Effector memory CD4-positive, alpha-beta T cell (primary cell): ENCODE measurements around the gene ZNF581.

ENCODE experiments used
- DNase-seq, 3 donors: peaks; one replicate each; pipeline ENCODE4 v3.0.0-alpha.2; 2020
- H3K27ac ChIP-seq: 2 replicates; pipeline ENCODE4 v1.7.0; 2013; ENCODE audit warnings: mild to moderate bottlenecking, low read length, moderate library complexity; ENCODE audit not compliant: insufficient read depth, poor library complexity, severe bottlenecking
- H3K27me3 ChIP-seq: replicated peaks from 2 replicates; pipeline ENCODE4 v1.7.0; 2013; ENCODE audit warnings: mild to moderate bottlenecking, low read length; ENCODE audit not compliant: insufficient read depth, control insufficient read depth, poor library complexity, severe bottlenecking
- H3K36me3 ChIP-seq: 2 replicates; pipeline ENCODE4 v1.7.0; 2013; ENCODE audit warnings: mild to moderate bottlenecking, low read length, moderate library complexity; ENCODE audit not compliant: control insufficient read depth, insufficient read depth
- H3K4me1 ChIP-seq: 2 replicates; pipeline ENCODE4 v1.7.0; 2013; ENCODE audit warnings: low read length, mild to moderate bottlenecking; ENCODE audit not compliant: control insufficient read depth, insufficient read depth, poor library complexity, severe bottlenecking
- H3K4me3 ChIP-seq: 2 replicates; pipeline ENCODE4 v1.7.0; 2013; ENCODE audit warnings: low read length, low read depth, mild to moderate bottlenecking; ENCODE audit not compliant: insufficient read depth, poor library complexity, severe bottlenecking
- H3K9me3 ChIP-seq: 2 replicates; pipeline ENCODE4 v1.7.0; 2013; ENCODE audit warnings: mild to moderate bottlenecking, low read length, moderate library complexity; ENCODE audit not compliant: control insufficient read depth

ZNF581 gene

DNA sequence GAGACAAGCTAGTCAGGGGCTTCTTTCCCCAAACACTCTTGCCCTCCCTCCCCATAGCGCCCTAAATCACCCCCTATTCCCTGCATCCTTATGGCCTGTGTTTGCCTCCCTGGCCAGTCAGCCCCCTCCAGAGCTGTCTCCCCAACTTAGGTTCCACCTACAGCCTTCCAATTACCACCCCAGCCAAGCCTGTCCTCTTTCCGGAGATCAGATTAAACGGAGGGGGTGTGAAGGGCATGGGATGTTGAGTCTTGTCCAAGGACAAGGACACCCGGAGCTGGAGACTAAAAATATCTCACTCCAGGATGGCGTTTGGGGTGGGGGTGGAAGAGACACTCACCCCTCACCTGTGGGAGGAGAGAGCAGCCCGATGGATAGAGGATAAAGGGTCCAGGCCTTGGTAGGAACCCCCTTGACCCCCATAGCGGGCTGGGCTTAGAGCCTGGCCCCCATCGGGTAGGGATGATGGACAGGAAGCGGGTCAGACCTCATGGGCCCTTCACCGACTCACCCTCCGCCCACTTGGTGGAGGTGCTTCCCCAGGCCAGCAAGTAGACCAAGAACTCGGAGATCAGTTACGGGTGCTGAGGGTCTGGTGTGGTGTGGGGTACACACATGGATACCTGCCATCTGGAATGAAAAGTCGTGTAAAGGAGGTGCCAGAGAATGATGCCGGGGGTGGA lies 32.0 kb upstream of the ZNF581 start:
- no peaks in the 10 kb centered on the region for H3K27me3 ChIP-seq
- no peak overlapping the region for H3K27ac ChIP-seq
- no peak for DNase-seq
- H3K4me1 ChIP-seq, result peaks cover 4% of the 10 kb centered on the region
- H3K4me3 ChIP-seq, result no peak overlapping the region
- no peaks in the 10 kb centered on the region for H3K9me3 ChIP-seq
- peaks cover 20% of the 10 kb centered on the region for H3K36me3 ChIP-seq

DNA sequence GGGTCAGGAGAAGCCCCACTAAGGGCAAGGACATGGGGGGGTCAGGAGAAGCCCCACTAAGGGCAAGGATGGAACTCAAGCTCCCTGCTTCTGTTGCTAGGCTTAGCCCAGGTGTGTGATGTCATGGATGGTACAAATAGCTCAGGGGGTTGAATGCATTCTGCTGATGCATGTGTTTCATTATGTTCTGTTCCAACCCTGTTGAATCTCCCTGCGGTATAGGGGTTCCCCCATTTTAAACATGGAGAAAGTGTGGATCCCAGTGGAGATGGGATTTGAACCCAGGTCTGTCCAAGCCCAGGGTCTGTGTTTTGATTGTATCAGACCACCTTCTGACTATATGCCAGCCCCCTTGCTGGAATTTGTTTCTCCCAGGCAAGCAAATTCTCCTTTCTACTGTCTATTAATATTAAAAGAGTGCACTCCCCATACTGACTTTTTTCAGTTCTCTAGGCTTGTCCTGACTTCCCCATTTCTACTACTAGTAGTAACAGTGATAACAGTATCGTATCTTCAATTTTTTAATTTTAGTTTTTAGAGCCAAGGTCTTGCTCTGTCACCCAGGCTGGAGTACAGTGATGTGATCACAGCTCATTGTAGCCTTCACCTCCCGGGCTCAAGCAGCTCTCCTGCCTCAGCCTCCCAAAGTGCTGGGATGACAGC lies 31.3 kb upstream of the ZNF581 start:
- Histone ChIP-seq H3K4me3 (no peak overlapping the region), H3K4me1 (no peaks in the 10 kb centered on the region), H3K36me3 (peaks cover 25% of the 10 kb centered on the region), H3K27ac (no peak overlapping the region), H3K9me3 (no peaks in the 10 kb centered on the region), H3K27me3 (no peaks in the 10 kb centered on the region)
- no peak for DNase-seq

DNA sequence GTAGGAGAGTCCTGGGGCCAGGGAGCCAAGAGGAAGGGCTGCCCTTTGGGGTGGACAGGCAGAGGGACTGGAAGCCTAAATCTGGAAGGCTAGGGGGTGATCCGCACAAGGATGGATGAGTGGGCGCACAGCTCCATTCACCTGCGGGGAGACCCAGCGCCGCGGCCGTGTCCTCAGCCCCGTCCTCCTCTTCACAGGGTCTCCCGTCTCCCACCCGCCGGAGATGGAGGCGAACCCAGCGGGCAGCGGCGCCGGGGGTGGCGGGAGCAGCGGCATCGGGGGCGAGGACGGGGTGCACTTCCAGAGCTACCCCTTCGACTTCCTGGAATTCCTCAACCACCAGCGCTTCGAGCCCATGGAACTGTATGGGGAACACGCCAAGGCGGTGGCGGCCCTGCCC lies 30.1 kb upstream of the ZNF581 start:
- Histone ChIP-seq H3K27me3 (no peaks in the 10 kb centered on the region), H3K4me1 (no peaks in the 10 kb centered on the region), H3K27ac (no peak overlapping the region), H3K36me3 (peaks cover 21% of the 10 kb centered on the region), H3K9me3 (no peaks in the 10 kb centered on the region), H3K4me3 (no peak overlapping the region)
- DNase-seq, result no peak

DNA sequence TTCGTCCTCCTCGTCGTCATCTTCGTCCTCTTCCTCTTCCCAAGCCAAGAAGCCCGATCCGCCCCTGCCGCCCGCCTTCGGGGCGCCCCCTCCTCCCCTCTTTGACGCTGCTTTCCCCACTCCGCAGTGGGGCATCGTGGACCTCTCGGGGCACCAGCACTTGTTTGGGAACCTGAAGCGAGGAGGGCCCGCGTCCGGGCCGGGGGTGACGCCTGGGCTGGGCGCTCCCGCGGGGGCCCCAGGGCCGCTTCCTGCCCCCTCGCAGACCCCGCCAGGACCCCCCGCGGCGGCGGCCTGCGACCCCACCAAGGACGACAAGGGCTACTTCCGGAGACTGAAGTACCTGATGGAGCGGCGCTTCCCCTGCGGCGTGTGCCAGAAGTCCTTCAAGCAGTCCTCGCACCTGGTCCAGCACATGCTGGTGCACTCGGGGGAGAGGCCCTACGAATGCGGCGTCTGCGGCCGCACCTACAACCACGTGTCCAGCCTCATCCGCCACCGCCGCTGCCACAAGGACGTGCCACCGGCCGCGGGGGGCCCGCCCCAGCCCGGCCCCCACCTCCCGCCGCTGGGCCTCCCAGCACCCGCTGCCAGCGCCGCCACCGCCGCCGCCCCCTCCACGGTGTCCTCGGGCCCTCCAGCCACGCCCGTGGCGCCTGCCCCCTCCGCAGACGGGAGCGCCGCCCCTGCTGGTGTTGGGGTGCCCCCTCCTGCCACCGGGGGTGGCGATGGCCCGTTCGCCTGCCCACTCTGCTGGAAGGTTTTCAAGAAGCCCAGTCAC lies 29.3 kb upstream of the ZNF581 start:
- DNase-seq, result no peak
- Histone ChIP-seq H3K9me3 (no peaks in the 10 kb centered on the region), H3K4me1 (no peaks in the 10 kb centered on the region), H3K27ac (no peak overlapping the region), H3K27me3 (no peaks in the 10 kb centered on the region), H3K4me3 (no peak overlapping the region), H3K36me3 (peaks cover 21% of the 10 kb centered on the region)

DNA sequence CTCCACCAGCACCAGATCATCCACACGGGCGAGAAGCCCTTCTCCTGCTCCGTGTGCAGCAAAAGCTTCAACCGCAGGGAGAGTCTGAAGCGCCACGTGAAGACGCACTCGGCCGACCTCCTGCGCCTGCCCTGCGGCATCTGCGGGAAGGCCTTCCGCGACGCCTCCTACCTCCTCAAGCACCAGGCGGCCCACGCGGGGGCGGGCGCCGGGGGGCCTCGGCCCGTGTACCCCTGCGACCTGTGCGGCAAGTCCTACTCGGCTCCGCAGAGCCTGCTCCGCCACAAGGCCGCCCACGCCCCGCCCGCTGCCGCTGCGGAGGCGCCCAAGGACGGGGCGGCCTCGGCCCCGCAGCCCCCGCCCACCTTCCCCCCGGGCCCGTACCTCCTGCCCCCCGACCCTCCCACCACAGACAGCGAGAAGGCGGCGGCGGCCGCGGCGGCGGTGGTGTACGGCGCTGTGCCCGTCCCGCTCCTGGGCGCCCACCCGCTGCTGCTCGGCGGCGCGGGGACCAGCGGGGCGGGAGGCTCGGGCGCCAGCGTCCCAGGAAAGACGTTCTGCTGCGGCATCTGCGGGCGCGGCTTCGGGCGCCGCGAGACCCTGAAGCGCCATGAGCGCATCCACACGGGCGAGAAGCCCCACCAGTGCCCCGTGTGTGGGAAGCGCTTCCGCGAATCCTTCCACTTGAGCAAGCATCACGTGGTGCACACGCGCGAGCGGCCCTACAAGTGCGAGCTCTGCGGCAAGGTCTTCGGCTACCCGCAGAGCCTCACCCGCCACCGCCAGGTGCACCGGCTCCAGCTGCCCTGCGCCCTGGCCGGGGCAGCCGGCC lies 28.5 kb upstream of the ZNF581 start:
- H3K4me1 ChIP-seq, result no peaks in the 10 kb centered on the region
- no peaks in the 10 kb centered on the region for H3K9me3 ChIP-seq
- no peak overlapping the region for H3K4me3 ChIP-seq
- no peak overlapping the region for H3K27ac ChIP-seq
- no peak for DNase-seq
- peaks cover 17% of the 10 kb centered on the region for H3K36me3 ChIP-seq
- no peaks in the 10 kb centered on the region for H3K27me3 ChIP-seq

DNA sequence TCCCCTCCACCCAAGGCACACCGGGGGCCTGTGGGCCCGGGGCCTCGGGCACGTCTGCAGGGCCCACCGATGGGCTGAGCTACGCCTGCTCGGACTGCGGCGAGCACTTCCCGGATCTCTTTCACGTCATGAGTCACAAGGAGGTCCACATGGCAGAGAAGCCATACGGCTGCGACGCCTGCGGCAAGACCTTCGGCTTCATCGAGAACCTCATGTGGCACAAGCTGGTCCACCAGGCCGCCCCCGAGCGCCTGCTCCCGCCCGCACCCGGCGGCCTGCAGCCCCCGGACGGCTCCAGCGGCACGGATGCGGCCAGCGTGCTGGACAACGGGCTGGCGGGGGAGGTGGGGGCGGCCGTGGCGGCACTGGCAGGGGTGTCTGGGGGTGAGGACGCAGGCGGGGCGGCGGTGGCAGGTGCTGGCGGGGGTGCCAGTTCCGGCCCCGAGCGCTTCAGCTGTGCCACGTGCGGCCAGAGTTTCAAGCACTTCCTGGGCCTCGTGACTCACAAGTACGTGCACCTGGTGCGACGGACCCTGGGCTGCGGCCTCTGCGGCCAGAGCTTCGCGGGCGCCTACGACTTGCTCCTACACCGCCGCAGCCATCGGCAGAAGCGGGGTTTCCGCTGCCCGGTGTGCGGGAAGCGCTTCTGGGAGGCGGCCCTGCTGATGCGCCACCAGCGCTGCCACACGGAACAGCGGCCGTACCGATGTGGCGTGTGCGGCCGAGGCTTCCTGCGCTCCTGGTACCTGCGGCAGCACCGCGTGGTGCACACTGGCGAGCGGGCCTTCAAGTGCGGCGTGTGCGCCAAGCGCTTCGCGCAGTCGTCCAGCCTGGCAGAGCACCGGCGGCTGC lies 27.7 kb upstream of the ZNF581 start:
- peaks cover 11% of the 10 kb centered on the region for H3K36me3 ChIP-seq
- DNase-seq, result no peak

DNA sequence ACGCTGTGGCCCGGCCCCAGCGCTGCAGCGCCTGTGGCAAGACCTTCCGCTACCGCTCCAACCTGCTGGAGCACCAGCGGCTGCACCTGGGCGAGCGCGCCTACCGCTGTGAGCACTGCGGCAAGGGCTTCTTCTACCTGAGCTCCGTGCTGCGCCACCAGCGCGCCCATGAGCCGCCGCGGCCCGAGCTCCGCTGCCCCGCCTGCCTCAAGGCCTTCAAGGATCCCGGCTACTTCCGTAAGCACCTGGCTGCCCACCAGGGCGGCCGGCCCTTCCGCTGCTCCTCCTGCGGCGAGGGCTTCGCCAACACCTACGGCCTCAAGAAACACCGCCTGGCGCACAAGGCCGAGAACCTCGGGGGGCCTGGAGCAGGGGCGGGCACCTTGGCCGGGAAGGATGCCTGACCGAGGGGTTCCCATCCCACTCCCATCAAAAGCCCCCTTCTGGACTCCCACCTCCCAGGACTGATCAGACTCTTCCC lies 27.0 kb upstream of the ZNF581 start:
- Histone ChIP-seq H3K4me1 (no peaks in the 10 kb centered on the region), H3K36me3 (peaks cover 15% of the 10 kb centered on the region), H3K27me3 (no peaks in the 10 kb centered on the region), H3K9me3 (no peaks in the 10 kb centered on the region), H3K4me3 (no peak overlapping the region), H3K27ac (no peak overlapping the region)
- DNase-seq, result no peak

More for the DNA sequence above, 27.7 kb upstream of the ZNF581 start:
- H3K27ac ChIP-seq, result no peak overlapping the region
- H3K4me1 ChIP-seq, result no peaks in the 10 kb centered on the region
- no peak overlapping the region for H3K4me3 ChIP-seq
- no peaks in the 10 kb centered on the region for H3K27me3 ChIP-seq
- H3K9me3 ChIP-seq, result no peaks in the 10 kb centered on the region

DNA sequence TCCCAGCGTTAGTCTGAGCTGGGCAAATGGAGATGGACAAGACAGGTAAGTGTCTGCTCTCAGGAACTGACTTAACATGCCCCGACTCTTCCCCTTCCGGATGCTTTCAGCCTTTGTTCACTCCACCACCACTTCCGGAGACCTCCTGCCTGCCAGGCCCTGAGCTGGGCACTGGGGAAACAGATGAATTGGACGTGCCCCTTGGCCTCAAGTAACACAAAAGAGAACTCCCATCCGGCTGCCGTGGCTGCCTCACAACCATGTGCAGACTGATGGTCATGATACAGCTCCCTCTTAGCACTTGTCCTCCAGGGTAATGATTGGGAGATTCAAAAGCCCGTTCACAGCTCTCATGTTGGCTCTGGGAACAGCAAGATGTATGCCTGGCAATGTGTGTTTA lies 26.0 kb upstream of the ZNF581 start:
- H3K4me1 ChIP-seq, result no peaks in the 10 kb centered on the region
- H3K9me3 ChIP-seq, result no peaks in the 10 kb centered on the region
- H3K4me3 ChIP-seq, result no peak overlapping the region
- H3K36me3 ChIP-seq, result peaks cover 15% of the 10 kb centered on the region
- no peak for DNase-seq
- no peaks in the 10 kb centered on the region for H3K27me3 ChIP-seq
- no peak overlapping the region for H3K27ac ChIP-seq

DNA sequence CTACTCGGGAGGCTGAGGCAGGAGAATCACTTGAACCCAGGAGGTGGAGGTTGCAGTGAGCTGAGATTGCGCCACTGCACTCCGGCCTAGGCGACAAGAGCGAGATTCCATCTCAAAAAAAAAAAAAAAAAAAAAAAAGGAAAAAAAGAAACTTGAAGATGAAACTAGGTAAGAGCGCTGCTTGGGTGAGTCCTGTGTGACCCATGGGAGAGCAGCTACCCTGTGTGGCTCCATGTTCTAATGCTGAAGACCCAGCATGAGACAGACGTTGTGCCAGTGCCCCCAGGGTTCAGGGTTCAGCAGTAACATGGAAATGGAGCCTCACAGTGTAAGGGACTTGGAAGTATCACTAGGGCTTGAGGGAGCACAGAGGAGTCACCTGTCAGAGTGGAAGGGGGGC lies 25.0 kb upstream of the ZNF581 start:
- Histone ChIP-seq H3K27ac (no peak overlapping the region), H3K36me3 (peaks cover 15% of the 10 kb centered on the region)

More for the DNA sequence above, 25.0 kb upstream of the ZNF581 start:
- H3K27me3 ChIP-seq, result no peaks in the 10 kb centered on the region
- no peak overlapping the region for H3K4me3 ChIP-seq
- DNase-seq, result no peak
- no peaks in the 10 kb centered on the region for H3K4me1 ChIP-seq
- H3K9me3 ChIP-seq, result no peaks in the 10 kb centered on the region
